Measurements from ENCODE around the gene MBIP. TPM values are rescaled to one million over a fixed set of nuclear protein-coding genes. Genes with fewer than 3 reads are reported as not detected.

The MBIP gene
- total and polyA plus RNA-seq, 2 experiments from 2014 or later = 24.4 to 49.7 TPM

DNA sequence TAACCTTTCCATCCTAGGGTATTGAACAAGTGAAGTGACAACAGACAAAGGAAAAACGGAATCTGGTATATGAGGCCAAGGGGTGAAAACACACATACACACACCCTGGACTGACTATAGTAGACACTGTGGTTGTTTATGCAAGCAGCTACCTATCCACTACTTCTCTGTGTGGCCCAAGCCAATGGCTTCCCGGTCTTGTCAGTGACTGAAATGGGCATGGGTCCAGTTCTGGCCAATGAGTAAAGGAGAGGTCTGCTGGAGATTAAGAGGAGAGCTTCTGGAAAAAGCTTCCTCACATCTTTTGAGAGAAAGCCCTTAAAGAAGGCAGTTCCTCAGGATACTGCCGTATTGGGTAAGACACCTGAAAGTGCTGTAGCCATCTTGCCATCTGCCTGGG lies 19.3 kb downstream of the MBIP start:
- DNase-seq (ENCODE audit: low spot score) = no peak
- peaks cover 1% of the 10 kb centered on the region for H3K27me3 Mint-ChIP-seq (ENCODE audit: insufficient read depth, low read depth, poor library complexity)
- Histone ChIP-seq H3K4me2 (no peak overlapping the region), H3K27ac (ENCODE audit: low read depth) (no peak overlapping the region), H3K27me3 (ENCODE audit: insufficient read depth) (no peaks in the 10 kb centered on the region), H3K79me2 (replicated peaks; ENCODE audit: insufficient read depth) (no peaks in the 10 kb centered on the region), H3K4me3 (no peak overlapping the region), H3K4me1 (ENCODE audit: insufficient read depth) (no peaks in the 10 kb centered on the region), H3K36me3 (ENCODE audit: insufficient read depth) (peaks cover 30% of the 10 kb centered on the region), H2AFZ (no peak overlapping the region), H3F3A (replicated peaks; ENCODE audit: low read depth) (no peaks in the 10 kb centered on the region), H3K9me2 (ENCODE audit: insufficient read depth) (0 out of 2 replicates have a peak, but pooled peaks cover 3% of the 10 kb centered on the region), H4K20me1 (replicated peaks; ENCODE audit: insufficient read depth) (no peaks in the 10 kb centered on the region)
- H3K27ac Mint-ChIP-seq = no peak overlapping the region
- peaks cover 6% of the 10 kb centered on the region for H3K4me1 Mint-ChIP-seq
- peaks cover 55% of the 10 kb centered on the region for H3K36me3 Mint-ChIP-seq (ENCODE audit: low read depth)
- no peak for TF ChIP-seq EZH2 (IDR thresholded peaks at IDR 0.05; ENCODE audit: low read depth, unreplicated experiment)
- TF ChIP-seq ETS1 (IDR thresholded peaks at IDR 0.05) = no peak
- TF ChIP-seq ZNF114 (CRISPR knock-in tag; IDR thresholded peaks at IDR 0.05) = no peak
- no peak for TF ChIP-seq CTCF (conservative IDR thresholded peaks at IDR 0.05; ENCODE audit: low read depth in 2 of 2)
- TF ChIP-seq, protein P1, sequence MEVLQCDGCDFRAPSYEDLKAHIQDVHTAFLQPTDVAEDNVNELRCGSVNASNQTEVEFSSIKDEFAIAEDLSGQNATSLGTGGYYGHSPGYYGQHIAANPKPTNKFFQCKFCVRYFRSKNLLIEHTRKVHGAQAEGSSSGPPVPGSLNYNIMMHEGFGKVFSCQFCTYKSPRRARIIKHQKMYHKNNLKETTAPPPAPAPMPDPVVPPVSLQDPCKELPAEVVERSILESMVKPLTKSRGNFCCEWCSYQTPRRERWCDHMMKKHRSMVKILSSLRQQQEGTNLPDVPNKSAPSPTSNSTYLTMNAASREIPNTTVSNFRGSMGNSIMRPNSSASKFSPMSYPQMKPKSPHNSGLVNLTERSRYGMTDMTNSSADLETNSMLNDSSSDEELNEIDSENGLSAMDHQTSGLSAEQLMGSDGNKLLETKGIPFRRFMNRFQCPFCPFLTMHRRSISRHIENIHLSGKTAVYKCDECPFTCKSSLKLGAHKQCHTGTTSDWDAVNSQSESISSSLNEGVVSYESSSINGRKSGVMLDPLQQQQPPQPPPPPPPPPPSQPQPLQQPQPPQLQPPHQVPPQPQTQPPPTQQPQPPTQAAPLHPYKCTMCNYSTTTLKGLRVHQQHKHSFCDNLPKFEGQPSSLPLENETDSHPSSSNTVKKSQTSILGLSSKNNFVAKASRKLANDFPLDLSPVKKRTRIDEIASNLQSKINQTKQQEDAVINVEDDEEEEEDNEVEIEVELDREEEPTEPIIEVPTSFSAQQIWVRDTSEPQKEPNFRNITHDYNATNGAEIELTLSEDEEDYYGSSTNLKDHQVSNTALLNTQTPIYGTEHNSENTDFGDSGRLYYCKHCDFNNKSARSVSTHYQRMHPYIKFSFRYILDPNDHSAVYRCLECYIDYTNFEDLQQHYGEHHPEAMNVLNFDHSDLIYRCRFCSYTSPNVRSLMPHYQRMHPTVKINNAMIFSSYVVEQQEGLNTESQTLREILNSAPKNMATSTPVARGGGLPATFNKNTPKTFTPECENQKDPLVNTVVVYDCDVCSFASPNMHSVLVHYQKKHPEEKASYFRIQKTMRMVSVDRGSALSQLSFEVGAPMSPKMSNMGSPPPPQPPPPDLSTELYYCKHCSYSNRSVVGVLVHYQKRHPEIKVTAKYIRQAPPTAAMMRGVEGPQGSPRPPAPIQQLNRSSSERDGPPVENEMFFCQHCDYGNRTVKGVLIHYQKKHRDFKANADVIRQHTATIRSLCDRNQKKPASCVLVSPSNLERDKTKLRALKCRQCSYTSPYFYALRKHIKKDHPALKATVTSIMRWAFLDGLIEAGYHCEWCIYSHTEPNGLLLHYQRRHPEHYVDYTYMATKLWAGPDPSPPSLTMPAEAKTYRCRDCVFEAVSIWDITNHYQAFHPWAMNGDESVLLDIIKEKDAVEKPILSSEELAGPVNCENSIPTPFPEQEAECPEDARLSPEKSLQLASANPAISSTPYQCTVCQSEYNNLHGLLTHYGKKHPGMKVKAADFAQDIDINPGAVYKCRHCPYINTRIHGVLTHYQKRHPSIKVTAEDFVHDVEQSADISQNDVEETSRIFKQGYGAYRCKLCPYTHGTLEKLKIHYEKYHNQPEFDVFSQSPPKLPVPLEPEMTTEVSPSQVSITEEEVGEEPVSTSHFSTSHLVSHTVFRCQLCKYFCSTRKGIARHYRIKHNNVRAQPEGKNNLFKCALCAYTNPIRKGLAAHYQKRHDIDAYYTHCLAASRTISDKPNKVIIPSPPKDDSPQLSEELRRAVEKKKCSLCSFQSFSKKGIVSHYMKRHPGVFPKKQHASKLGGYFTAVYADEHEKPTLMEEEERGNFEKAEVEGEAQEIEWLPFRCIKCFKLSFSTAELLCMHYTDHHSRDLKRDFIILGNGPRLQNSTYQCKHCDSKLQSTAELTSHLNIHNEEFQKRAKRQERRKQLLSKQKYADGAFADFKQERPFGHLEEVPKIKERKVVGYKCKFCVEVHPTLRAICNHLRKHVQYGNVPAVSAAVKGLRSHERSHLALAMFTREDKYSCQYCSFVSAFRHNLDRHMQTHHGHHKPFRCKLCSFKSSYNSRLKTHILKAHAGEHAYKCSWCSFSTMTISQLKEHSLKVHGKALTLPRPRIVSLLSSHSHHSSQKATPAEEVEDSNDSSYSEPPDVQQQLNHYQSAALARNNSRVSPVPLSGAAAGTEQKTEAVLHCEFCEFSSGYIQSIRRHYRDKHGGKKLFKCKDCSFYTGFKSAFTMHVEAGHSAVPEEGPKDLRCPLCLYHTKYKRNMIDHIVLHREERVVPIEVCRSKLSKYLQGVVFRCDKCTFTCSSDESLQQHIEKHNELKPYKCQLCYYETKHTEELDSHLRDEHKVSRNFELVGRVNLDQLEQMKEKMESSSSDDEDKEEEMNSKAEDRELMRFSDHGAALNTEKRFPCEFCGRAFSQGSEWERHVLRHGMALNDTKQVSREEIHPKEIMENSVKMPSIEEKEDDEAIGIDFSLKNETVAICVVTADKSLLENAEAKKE (CRISPR knock-in tag; IDR thresholded peaks at IDR 0.05) = no peak
- TF ChIP-seq NANOG (IDR thresholded peaks at IDR 0.05; ENCODE audit: borderline replicate concordance) = no peak
- no peak for TF ChIP-seq ZNF331 (CRISPR knock-in tag; IDR thresholded peaks at IDR 0.05; ENCODE audit: low read depth)
- TF ChIP-seq EZH2phosphoT487 (IDR thresholded peaks at IDR 0.05; ENCODE audit: unreplicated experiment) = no peak
- TF ChIP-seq CREB1 (CRISPR knock-in tag; IDR thresholded peaks at IDR 0.05; ENCODE audit: low read depth) = no peak
- TF ChIP-seq POLR2AphosphoS5 (IDR thresholded peaks at IDR 0.05; ENCODE audit: low read depth) = no peak
- TF ChIP-seq STAT1 (IDR thresholded peaks at IDR 0.05; ENCODE audit: unreplicated experiment) = no peak
- TF ChIP-seq, protein P2, sequence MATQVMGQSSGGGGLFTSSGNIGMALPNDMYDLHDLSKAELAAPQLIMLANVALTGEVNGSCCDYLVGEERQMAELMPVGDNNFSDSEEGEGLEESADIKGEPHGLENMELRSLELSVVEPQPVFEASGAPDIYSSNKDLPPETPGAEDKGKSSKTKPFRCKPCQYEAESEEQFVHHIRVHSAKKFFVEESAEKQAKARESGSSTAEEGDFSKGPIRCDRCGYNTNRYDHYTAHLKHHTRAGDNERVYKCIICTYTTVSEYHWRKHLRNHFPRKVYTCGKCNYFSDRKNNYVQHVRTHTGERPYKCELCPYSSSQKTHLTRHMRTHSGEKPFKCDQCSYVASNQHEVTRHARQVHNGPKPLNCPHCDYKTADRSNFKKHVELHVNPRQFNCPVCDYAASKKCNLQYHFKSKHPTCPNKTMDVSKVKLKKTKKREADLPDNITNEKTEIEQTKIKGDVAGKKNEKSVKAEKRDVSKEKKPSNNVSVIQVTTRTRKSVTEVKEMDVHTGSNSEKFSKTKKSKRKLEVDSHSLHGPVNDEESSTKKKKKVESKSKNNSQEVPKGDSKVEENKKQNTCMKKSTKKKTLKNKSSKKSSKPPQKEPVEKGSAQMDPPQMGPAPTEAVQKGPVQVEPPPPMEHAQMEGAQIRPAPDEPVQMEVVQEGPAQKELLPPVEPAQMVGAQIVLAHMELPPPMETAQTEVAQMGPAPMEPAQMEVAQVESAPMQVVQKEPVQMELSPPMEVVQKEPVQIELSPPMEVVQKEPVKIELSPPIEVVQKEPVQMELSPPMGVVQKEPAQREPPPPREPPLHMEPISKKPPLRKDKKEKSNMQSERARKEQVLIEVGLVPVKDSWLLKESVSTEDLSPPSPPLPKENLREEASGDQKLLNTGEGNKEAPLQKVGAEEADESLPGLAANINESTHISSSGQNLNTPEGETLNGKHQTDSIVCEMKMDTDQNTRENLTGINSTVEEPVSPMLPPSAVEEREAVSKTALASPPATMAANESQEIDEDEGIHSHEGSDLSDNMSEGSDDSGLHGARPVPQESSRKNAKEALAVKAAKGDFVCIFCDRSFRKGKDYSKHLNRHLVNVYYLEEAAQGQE (IDR thresholded peaks at IDR 0.05; ENCODE audit: unreplicated experiment) = no peak
- no peak for TF ChIP-seq JUNB (IDR thresholded peaks at IDR 0.05; ENCODE audit: unreplicated experiment)
- H3K4me3 Mint-ChIP-seq = no peak overlapping the region
- ATAC-seq = no peak
- no peaks in the 10 kb centered on the region for H3K9me3 Mint-ChIP-seq
